HUES6 (cell line): ENCODE measurements around the gene EBNA1BP2.
"Not testable (repeated sequence)": the region's sequence is repeated elsewhere in the genome, so short reads cannot be mapped to it uniquely, and the experiment has no call there.

ENCODE experiments used
- H3K27ac ChIP-seq: 2 replicates; pipeline ENCODE4 v1.7.0; 2013; ENCODE audit warnings: low read depth, mild to moderate bottlenecking, low read length, inconsistent platforms
- H3K27me3 ChIP-seq: 2 replicates; pipeline ENCODE4 v1.6.1; 2013; ENCODE audit warnings: low read length; ENCODE audit not compliant: control insufficient read depth, insufficient read depth
- H3K36me3 ChIP-seq: 2 replicates; pipeline ENCODE4 v1.6.1; 2013; ENCODE audit warnings: low read length; ENCODE audit not compliant: control insufficient read depth, insufficient read depth
- H3K4me1 ChIP-seq: 2 replicates; pipeline ENCODE4 v1.6.1; 2013; ENCODE audit warnings: low read length; ENCODE audit not compliant: control insufficient read depth, insufficient read depth
- H3K4me3 ChIP-seq: 2 replicates; pipeline ENCODE4 v1.5.1; 2013; ENCODE audit warnings: low read depth, low read length
- H3K9ac ChIP-seq: one replicate; pipeline ENCODE4 v1.6.1; 2013; ENCODE audit warnings: mild to moderate bottlenecking, low read length
- H3K9me3 ChIP-seq: 2 replicates; pipeline ENCODE4 v1.6.1; 2013; ENCODE audit warnings: low read depth, low read length; ENCODE audit not compliant: control insufficient read depth, insufficient read depth

EBNA1BP2 gene

DNA sequence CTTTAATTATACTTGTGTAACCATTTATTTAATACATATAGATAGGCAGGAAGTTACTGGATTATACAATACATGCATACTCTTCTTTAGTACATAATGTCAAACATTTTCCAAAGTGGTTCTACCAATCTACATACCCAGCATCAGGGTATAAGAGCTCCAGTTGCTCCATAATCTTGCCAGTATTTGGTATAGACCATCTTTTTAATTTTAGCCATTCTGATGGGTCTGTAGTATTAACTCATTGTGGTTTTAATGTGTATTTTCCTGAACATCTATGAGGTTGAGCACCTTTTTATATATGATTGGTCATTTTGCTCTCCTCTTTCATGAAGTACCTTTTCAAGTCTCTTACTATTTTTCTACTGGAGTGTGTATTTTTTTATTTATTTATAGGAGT lies 32.1 kb downstream of the EBNA1BP2 start:
- no peak overlapping the region for H3K4me3 ChIP-seq
- H3K9me3 ChIP-seq = peaks cover 6% of the 10 kb centered on the region
- H3K36me3 ChIP-seq = peaks cover 5% of the 10 kb centered on the region; the same call in 1 of the 2 replicates
- H3K9ac ChIP-seq = no peak overlapping the region
- no peak overlapping the region for H3K27ac ChIP-seq
- H3K27me3 ChIP-seq = no peaks in the 10 kb centered on the region
- H3K4me1 ChIP-seq = peaks cover 7% of the 10 kb centered on the region

DNA sequence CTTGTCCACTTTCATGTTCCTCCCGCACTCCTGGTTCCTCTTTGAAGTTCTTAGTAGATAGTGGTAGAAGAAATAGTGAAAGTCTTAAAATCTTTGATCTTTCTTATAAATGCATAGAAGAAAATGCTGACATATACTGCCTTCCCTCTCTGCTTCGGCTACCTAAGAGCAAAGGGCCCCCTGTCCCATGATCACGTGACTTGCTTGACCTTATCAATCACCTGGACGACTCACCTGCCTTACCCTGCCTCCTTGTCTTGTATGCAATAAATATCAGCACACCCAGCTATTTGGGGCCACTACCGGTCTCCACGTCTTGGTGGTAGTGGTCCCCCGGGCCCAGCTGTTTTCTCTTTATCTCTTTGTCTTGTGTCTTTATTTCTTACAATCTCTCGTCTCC lies 32.8 kb downstream of the EBNA1BP2 start:
- not testable (repeated sequence) for H3K9ac ChIP-seq, H3K4me3 ChIP-seq, H3K36me3 ChIP-seq, H3K4me1 ChIP-seq, H3K27ac ChIP-seq, H3K27me3 ChIP-seq
- H3K9me3 ChIP-seq = peaks cover 13% of the 10 kb centered on the region

DNA sequence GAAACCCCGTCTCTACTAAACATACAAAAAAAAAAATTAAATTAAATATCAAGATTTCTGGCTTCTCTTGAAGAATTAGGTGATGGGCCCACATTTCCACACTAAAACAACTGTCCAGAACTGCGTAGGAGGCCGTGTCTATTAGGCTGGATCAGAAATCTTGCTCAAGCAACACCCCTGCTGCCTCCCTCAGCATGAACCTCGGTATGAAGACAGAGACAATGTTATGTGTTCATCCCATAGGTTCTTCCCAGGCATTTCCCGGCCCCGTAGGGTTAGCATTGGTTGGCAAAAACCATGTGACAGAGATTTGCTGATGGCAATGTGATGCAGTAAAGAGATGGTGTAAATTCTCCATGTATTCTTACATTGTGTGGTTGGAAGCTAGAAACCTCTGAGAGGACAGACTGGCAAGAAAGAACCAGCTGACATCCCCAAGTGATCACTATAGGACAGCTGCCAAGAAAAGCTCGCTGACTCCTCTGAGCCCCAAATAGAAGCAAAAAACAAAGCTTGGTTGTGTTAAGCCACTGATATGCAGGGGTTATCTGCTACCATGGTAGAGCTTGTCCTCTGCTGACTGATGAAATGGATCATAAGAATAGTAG lies 34.5 kb downstream of the EBNA1BP2 start:
- Histone ChIP-seq H3K27me3 (no peaks in the 10 kb centered on the region), H3K9ac (no peak overlapping the region), H3K4me3 (no peak overlapping the region), H3K4me1 (no peaks in the 10 kb centered on the region), H3K27ac (no peak overlapping the region), H3K36me3 (peaks cover 10% of the 10 kb centered on the region; the same call in 1 of the 2 replicates), H3K9me3 (peaks cover 28% of the 10 kb centered on the region)

DNA sequence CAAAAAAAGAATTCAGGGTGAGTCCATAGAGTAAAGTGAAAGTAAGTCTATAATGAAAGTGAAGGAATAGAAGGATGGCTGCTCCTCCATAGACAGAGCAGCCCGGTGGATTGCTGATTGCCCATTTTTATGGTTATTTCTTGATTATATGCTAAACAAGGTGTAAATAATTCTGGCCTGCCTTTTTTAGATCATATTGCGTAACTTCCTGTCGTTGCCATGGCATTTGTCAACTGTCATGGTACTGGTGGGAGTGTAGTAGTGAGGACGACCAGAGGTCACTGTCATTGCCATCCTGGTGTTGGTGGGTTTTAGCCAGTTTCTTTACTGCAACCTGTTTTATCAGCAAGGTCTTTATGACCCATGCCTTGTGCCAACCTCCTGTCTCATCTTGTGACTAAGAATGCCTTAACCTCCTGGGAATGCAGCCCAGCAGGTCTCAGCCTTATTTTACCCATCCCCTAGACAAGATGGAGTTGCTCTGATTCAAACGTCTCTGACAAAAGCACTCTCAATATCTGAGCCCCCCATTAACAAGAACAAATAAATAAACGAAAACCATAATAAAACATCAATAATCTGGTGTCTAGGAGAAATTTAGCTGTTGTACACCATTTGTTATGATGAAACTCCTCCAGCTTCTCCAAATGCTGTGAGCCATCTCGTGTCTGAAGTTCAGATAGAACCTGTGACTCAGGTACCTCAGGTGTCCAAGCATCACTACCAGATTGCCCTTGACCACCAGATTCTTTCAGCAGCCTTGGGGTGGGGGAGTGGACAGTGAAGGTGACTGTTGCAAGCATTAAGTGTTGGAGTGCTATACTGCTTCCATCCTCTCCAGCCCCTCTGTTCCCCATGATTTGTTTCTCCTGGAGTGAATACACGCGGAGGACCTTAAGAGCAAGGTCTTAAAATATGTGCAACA lies 36.0 kb downstream of the EBNA1BP2 start:
- H3K9ac ChIP-seq = no peak overlapping the region
- H3K27me3 ChIP-seq = no peaks in the 10 kb centered on the region
- H3K36me3 ChIP-seq = peaks cover 20% of the 10 kb centered on the region
- H3K9me3 ChIP-seq = peaks cover 33% of the 10 kb centered on the region
- H3K4me1 ChIP-seq = no peaks in the 10 kb centered on the region
- H3K27ac ChIP-seq = no peak overlapping the region
- H3K4me3 ChIP-seq = no peak overlapping the region

DNA sequence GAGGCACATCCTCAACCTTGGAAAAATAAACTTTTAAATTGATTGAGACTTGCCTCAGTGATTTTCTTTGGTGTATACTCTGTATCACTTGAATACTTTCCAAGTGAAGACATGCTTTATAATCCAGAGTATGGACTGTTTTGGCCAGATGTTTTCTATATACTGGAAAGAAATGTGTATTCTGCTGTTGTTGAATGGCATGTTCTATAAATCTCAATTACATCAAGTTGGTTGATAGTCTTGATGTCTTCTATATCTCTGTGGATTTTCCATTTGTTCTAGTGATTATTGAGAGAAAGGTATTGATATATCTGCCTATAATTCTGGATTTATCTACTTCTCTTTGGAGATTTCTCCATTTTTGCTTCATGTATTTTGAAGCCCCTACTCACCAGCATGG lies 37.5 kb downstream of the EBNA1BP2 start:
- Histone ChIP-seq H3K27ac (no peak overlapping the region), H3K27me3 (no peaks in the 10 kb centered on the region), H3K36me3 (peaks cover 31% of the 10 kb centered on the region), H3K4me1 (no peaks in the 10 kb centered on the region), H3K9ac (no peak overlapping the region), H3K9me3 (peaks cover 33% of the 10 kb centered on the region), H3K4me3 (no peak overlapping the region)

DNA sequence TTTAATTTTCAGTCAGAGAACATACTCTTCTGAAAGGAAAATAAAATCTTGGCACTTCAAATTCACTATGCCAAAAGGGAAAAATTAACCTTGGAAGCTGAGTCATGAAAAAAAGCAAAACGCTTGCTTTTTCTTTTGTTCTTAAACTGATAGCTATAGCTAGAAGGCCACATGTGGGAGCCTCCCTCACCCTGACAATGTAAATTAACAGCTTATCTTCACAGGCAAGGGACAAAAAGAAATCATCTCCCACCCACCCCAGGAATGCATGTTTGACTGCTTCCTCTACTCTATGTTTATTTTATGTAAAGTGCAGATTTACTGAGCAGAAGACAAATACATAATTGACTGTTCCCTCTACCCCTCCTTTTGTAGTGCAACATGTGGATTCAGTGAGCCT lies 38.0 kb downstream of the EBNA1BP2 start:
- Histone ChIP-seq H3K27me3 (no peaks in the 10 kb centered on the region), H3K36me3 (peaks cover 35% of the 10 kb centered on the region), H3K9ac (no peak overlapping the region), H3K4me1 (no peaks in the 10 kb centered on the region), H3K4me3 (no peak overlapping the region), H3K27ac (no peak overlapping the region), H3K9me3 (peaks cover 33% of the 10 kb centered on the region)

DNA sequence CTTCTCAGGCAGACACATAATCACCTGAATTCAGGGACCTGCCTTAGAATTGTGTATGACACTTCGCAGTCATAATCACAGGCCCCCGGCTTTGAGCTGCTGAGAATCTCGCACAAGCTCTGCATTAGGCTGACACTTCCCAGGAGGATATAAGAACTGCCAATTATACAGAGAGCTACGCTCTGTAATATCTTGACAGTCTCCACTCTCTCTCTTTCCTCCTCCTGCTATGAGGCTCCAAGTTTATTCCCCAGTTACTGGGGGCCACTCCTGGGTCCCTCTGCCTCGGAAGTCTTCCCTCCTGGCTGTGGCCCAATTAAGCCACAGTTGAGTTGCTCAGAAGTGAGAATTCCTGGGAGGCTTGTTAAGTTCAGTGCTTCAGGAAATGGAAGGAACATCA lies 42.7 kb downstream of the EBNA1BP2 start:
- H3K4me1 ChIP-seq = no peaks in the 10 kb centered on the region
- H3K9ac ChIP-seq = no peak overlapping the region
- no peaks in the 10 kb centered on the region for H3K27me3 ChIP-seq

DNA sequence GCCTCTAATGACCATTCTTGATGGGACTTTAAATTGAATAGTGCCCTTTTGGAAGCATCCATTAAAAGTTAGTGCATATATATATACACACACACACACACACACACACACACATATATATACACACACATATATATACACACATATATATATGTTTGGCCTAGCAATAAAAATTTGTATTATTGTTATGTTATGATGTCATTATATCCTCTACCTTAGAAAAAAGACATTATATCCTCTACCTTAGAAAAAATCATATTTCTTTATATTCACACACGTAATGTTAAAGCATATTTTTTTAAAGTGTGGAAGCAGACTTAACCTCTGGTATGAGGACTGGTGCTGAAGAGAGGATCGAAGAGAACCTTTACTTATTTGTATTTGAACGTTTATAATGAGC lies 43.3 kb downstream of the EBNA1BP2 start:
- no peaks in the 10 kb centered on the region for H3K27me3 ChIP-seq
- H3K27ac ChIP-seq = no peak overlapping the region
- H3K36me3 ChIP-seq = peaks cover 38% of the 10 kb centered on the region
- peaks cover 35% of the 10 kb centered on the region for H3K9me3 ChIP-seq
- H3K4me1 ChIP-seq = no peaks in the 10 kb centered on the region
- no peak overlapping the region for H3K4me3 ChIP-seq
- no peak overlapping the region for H3K9ac ChIP-seq

More for the DNA sequence above, 42.7 kb downstream of the EBNA1BP2 start:
- H3K9me3 ChIP-seq = peaks cover 35% of the 10 kb centered on the region
- no peak overlapping the region for H3K27ac ChIP-seq
- H3K4me3 ChIP-seq = no peak overlapping the region
- H3K36me3 ChIP-seq = peaks cover 34% of the 10 kb centered on the region

DNA sequence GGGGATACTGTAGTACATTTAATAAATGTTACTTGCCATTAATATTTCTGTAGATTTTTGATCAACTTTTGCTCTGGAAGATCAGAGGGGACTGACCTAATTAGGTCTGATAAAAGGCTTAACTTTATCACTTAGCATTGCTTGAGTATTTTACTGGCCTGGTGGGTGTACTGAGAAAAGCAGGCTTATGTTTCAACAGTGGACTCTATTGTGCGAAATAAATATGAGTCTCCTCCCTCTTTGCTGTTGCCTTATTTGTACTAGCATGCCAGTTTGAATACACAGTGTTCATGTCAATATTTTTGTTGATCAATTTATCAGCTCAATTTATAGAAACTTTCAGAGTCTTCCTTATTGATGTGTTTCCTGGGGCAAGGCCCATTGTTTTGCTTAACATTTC lies 49.1 kb downstream of the EBNA1BP2 start:
- H3K9me3 ChIP-seq = peaks cover 19% of the 10 kb centered on the region

DNA sequence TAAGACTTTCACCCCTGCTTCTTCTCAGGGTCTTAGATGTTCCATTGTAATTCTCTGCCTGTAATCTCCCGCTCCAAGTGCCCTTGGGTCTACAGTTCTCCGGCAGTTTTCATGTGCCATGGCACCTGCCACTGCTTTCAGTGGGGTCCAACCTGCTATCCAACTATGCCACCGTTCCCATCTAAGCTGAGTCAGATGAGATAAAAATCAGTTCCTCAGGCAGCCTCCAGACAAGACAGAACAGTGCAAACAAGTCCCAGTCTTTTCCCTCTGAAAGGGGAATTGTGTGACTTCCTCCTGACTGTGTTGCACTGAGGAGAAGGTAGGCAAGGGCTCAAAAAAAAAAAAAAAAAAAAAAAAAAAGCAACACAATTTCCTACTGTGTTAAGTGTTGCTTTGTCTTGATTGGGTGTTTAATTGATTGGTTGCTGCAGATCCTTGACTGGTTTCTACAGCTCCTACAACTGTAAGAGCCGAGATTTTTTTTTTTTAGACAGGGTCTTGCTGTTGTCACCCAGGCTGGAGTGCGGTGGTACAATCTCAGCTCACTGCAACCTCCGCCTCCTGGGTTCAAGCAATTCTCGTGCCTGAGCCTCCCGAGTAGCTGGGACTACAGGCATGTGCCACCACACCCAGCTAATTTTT lies 50.7 kb downstream of the EBNA1BP2 start:
- Histone ChIP-seq H3K4me1 (no peaks in the 10 kb centered on the region), H3K4me3 (peak overlapping the region; percentile 66), H3K27me3 (no peaks in the 10 kb centered on the region), H3K9me3 (peaks cover 11% of the 10 kb centered on the region), H3K36me3 (peaks cover 6% of the 10 kb centered on the region), H3K27ac (peak overlapping the region; percentile 91; the same call in 1 of the 2 replicates), H3K9ac (no peak overlapping the region)

More for the DNA sequence above, 49.1 kb downstream of the EBNA1BP2 start:
- H3K27ac ChIP-seq = no peak overlapping the region
- peaks cover 9% of the 10 kb centered on the region for H3K36me3 ChIP-seq
- H3K9ac ChIP-seq = no peak overlapping the region
- H3K27me3 ChIP-seq = no peaks in the 10 kb centered on the region
- H3K4me3 ChIP-seq = no peak overlapping the region
- H3K4me1 ChIP-seq = no peaks in the 10 kb centered on the region
